Stimulated activated CD4-positive, alpha-beta T cell treated with anti-CD3 and anti-CD28 coated beads, Interleukin-2, amount 100 ng/mL, for 4 hours (primary cell): ENCODE data around the gene SHROOM2.

Experiments
- DNase-seq: peaks from one replicate; pipeline ENCODE4 v3.0.0-alpha.2; 2020; ENCODE audit warnings: low read depth

SHROOM2 gene

GRCh38 chrX:9943420-9943819 lies 157.2 kb downstream of the SHROOM2 start:
- no peak for DNase-seq

- no peak for DNase-seq
These were observed 161.0 kb downstream of the SHROOM2 start for GRCh38 chrX:9947131-9947794.

DNA sequence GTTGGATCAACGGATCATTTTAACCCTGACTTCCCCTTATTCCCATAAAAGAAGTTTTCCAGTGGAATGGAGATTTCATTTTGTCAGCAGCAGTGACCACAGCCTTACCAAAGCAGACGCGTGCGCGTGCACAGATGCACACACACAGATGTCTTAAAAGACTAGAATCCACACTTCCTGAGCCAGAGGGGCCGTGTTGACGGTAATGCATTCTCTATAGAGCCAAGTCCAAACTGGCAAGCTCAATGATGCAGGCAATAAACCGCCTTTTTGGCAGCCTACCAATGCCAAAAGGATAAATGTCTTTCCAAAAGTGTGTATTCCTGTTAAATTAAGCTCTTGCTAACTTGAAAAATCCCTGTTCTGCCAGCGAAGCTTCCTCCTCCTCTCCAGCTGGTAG lies 162.2 kb downstream of the SHROOM2 start:
- DNase-seq = no peak

- no peak for DNase-seq
These were observed 166.1 kb downstream of the SHROOM2 start for GRCh38 chrX:9952300-9952699.

DNA sequence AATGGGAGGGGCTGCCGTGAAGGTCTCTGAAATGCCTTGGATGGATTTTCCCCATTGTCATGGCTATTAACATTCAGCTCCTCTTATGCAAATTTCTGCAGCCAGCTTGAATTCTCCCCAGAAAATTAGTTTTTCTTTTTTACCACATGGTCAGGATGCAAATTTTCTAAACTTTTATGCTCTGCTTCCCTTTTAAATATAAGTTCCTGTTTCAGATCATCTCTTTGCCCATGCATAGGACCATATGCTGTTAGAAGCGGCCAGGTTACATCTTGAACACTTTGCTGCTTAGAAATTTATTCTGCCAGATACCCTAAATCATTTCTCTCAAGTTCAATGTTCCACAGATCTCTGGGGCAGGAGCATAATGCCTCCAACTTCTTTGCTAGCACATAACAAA lies 167.2 kb downstream of the SHROOM2 start:
- no peak for DNase-seq

GRCh38 chrX:9955506-9955905 lies 169.3 kb downstream of the SHROOM2 start:
- DNase-seq = no peak

- DNase-seq = no peak
These were observed 171.5 kb downstream of the SHROOM2 start for GRCh38 chrX:9957743-9958142.

- no peak for DNase-seq
These were observed 172.0 kb downstream of the SHROOM2 start for GRCh38 chrX:9958183-9958582.

DNA sequence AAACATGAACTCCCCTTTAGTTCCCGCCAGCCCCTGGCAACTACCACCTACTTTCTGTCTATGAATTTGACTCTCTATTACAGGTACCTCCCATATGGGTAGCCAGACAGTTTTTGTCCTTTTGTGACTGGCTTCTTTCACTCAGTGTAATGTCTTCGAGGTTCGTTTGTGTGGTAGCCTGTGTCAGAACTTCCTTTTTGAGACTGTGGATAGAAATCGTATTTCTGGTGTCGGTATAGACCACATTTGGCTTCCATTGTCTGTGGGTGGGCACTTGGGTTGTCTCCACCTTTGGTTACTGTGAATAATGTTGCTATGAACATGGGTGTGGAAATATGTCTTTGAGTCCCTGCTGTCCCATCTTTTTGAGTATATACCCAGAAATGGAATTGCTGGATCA lies 175.5 kb downstream of the SHROOM2 start:
- DNase-seq = no peak

DNA sequence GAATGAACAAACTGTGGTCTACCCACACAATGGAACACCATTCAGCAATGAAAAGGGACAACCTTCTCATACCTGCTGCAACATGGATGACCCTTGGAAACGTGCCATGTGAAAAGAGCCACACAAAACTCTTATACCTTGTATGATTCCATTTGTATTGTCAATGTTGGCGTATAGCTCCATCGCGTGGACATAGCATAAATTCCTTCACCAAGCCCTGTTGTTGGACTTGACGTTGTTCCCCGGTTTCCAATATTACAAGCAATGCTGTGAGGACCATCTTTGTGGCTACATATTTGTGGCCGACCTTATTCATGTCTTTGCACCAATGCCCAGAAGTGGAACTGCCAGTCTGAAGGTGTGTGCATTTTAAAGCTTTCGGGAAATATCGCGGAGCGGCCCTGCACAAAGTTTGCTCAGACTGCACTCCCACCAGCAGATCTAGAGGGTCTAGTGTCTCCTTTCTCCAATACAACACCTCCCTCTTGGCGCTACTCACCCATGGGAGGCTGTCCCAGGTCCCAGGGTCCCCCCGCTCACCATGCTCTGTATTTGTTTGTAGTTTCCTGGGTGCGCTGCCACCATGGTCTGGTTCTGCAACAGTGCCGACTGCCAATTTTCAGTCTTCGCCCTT lies 180.7 kb downstream of the SHROOM2 start, which contains the start of gene CLDN34:
Gene CLDN34, plus strand, starts transcription at position 584 of the 634 bp plus-strand sequence. Its CDS starts 0 bp downstream, at position 584.
- no peak for DNase-seq

- DNase-seq = no peak
These were observed 191.4 kb downstream of the SHROOM2 start for GRCh38 chrX:9977635-9978034.

- DNase-seq = no peak
These were observed 194.2 kb downstream of the SHROOM2 start for GRCh38 chrX:9980401-9980800.

DNA sequence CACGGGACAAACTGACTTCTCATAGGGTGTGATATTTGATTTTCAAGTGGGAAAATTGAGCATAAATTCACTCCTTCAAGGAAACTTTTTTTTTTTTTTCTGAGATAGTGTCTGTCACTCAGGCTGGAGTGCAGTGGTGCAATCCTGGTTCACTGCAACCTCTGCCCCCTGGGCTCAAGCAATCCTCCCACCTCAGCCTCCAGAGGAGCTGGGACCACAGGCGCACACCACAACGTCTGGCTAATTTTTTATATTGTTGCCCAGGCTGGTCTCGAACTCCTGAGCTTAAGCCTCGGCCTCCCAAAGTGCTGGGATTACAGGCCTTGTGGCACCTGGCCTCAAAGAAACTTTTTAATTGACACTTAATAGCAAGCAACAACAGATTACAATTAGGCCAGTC lies 194.7 kb downstream of the SHROOM2 start:
- no peak for DNase-seq

GRCh38 chrX:9983441-9983840 lies 197.2 kb downstream of the SHROOM2 start:
- no peak for DNase-seq

DNA sequence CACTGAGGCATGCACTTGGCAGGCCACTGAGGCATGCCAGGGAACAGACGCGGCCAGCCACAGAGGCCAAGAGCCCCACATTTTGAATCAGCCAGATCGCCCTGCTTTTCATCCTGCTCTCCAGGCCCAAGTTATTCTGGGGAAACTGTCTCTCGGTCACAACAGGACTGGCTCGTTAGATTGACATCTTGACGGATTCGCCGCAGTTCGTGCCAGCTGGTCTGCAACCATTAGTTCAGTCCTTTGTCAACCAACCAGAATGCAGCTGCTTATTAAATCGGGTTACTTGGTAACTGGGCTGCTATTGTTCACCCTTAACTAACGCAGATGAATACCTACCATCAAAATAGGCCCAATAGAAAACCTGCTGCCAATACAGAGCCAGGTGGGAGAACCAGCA lies 197.6 kb downstream of the SHROOM2 start:
- no peak for DNase-seq

- no peak for DNase-seq
These were observed 202.5 kb downstream of the SHROOM2 start for GRCh38 chrX:9988762-9989161.

DNA sequence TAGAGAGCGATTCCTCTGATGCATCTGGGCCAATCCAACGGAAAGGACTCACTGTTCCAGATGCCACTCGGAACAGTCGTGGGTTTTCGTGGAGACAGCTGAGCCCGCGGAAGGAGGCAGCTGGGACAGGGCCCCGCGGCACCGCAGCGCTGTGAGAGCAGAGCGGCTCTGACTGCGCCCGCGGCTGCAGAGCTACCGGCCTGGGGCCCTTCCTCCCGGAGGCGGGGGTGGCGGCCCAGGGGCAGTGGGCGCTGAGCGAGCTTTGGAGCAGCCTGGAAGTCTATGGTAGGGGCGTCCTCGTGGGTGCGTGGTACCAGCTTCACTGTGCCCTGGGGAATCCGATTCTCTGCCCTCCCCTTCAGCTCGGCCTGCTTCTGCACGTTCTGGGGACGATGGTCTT lies 205.8 kb downstream of the SHROOM2 start:
- DNase-seq = no peak

DNA sequence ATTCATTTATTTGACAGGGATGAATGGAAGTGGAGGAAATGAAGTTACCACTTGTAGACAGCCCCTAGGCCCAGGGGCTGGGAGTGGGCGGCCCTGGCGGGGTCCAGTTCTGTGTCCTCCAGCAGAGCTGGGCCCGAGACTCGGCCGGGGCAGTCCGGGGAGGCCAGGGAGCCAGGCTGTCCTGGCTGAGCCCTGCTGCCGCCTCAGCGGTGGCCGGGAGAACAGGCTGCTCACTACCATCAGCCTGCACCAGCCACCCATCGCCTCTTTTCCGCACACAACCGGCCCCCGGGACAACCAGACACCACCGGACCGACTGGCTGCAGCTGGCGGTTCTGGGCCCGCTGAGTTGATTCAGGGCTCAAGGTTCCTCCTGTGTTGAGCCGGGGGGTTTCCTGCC lies 206.5 kb downstream of the SHROOM2 start:
- no peak for DNase-seq

DNA sequence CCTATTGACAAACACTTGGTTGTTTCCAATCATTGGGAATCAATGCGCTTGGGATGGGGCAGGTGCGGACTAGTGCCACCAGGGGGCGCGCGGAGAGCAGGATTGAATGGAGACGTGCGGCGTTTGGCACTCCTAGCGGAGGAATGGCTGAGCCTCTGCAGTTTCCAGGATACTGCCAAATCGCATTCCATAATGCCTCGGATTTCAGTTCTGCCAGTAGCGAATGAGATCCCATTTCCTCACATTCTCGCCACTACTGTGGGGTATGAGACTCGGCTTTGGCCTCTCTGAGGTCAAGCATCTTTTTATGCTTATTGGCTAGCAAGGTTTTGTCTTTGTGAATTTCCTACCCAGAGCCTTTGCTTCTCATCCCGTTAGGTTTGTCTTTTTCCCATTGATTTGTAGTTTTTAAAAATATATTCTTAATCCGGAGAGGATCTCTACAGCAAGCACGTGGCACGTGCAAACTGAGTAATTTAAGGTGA lies 209.7 kb downstream of the SHROOM2 start:
- DNase-seq = peak; percentile 63

- DNase-seq = no peak
These were observed 210.8 kb downstream of the SHROOM2 start for GRCh38 chrX:9997041-9997440.

- no peak for DNase-seq
These were observed 211.3 kb downstream of the SHROOM2 start for GRCh38 chrX:9997524-9997923.
